ENCODE measurements around the gene NFIA. TPM values are rescaled to one million over a fixed set of nuclear protein-coding genes. Genes with fewer than 3 reads are reported as not detected.

NFIA gene
- polyA plus RNA-seq, 3 donors, result 14.4 to 14.7 (median 14.6) TPM

DNA sequence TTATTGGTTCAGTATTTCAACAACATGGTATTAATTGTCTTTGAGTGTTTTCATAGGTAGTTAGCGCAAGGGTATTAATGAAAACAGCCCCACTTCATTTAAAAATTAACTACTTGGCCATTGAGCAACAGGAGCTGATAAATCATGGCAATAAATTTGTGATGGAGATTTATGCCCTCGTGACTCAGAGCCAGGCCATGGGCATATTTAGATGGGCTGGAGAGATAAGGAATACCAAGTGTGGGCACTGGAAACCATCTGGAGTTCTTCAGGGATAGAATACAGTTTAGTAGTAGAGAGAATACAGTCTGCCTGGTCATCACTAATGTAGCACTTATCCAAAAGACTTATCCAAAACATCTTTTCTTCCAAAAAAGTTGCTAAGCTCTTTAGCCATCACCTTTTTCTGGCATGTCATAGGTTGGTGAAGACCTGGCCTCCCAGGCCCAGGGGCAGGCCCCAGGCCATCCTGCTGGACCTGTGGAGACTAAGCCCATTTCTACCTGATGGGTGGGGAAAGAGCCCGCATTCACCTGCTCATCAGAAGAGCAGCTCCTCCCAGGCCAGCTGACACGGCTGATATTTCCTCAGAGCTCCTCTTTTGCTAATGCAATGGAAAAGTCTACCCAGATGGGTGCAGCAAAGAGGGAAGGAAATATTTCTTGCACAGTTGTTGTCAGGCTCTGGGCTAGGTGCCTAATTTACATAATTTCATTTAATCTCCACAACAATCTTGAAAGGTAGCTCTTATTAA is 404.6 kb downstream of the NFIA start:
- no peak for DNase-seq

- no peak for DNase-seq
These were observed 405.4 kb downstream of the NFIA start for GRCh38 chr1:61487801-61488200.

DNA sequence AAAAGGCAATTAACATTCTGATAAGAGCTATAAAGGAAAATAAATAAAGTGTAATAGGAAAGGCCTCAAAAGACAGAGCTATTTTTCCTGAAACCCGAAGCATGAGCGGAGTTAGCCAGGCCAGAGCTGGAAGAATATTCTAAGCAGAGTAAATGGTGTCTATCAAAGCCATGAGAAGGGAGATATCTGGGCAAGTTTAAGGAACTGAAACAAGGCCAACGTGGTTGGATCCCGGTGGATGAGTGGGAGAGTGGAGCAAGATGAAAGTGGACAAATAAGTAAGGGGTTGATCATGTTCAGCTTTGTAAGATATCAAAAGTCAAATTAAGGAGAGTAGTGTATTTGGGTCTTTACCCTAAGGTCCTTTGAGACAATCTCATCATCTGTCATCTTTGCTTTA is 408.6 kb downstream of the NFIA start:
- no peak for DNase-seq

DNA sequence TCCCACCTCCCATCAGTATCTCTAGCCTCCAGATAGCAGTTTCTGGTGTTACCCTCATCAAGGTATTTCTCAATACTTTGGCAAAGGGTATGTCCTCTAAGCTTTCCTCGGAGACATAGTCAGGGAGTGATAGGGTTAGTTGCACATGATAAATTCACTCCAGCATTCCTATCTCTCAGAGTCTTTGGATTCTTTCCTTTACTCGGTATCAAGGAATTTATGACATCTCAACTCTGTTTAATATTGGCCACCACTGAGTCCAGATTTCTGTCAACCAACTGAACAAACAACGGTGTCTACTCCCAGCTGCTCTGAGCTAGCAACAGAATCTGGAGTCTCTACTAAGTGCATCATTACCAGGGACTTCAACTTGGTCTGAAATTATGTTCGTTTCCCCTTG is 409.1 kb downstream of the NFIA start:
- peak; percentile 37 for DNase-seq

DNA sequence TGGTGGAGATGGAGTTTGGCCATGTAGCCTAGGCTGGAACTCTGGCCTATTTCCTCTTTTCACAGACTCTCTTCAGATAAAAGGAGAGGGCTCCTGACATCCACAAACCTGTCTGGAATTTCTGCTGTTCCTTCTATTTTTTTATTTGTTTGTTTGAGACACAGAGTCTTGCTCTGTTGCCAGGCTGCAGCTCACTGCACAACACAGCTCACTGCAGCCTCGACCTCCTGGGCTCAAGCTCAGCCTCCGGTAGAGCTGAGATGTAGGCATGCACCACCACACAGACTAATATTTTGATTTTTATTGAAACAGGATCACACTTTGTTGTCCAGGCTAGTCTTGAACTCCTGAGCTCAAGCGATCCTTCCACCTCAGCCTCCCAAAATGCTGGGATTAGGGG is 411.6 kb downstream of the NFIA start:
- DNase-seq, result no peak

GRCh38 chr1:61496501-61496900 is 414.1 kb downstream of the NFIA start:
- DNase-seq, result no peak

- no peak for DNase-seq
These were observed 414.7 kb downstream of the NFIA start for GRCh38 chr1:61497013-61497412.

- DNase-seq, result no peak
These were observed 416.0 kb downstream of the NFIA start for GRCh38 chr1:61498342-61498741.

- DNase-seq, result no peak
These were observed 419.9 kb downstream of the NFIA start for GRCh38 chr1:61501971-61502916.

DNA sequence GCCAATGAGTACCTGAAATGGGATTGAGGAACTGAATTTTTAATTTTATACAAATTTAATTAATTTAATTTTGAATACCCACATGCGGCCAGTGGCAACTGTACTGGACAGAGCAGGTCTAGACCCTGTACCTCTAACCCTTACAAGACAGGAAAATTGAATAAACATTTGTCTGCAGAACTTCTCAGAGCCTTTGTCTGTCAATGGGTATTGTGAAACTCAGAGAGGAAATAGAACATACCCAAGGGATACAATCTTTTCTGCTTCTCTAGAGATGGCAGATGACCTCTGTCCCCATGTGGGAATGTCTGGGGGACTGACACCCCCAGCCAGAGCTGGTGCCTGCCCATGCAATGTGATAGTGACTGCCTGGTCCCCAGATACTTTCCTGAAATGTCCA is 421.9 kb downstream of the NFIA start:
- DNase-seq, result no peak

- no peak for DNase-seq
These were observed 422.6 kb downstream of the NFIA start for GRCh38 chr1:61504852-61505390.

DNA sequence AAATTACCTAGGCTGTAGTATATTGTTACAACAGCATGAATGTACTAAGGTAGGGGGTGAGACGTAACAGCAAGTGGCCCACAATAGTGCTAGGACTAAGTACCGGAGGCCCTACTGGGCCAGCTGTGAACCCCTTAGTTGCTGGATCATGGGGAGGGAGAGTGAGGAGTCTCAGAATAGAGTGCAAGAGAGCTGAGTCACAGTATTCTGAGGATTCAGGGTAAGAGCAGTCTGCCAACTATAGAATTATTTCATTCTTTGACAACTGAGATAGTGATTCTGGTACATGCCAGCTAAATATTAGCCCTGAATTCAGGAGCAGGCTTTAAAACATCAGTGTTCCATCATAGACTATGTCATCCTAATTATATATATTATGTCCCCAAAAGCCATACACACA is 423.9 kb downstream of the NFIA start:
- DNase-seq, result no peak

GRCh38 chr1:61506944-61507500 is 424.7 kb downstream of the NFIA start:
- no peak for DNase-seq

All from renal pelvis (tissue), 4 donors.